SK-MEL-5 (cell line): Measurements from ENCODE around the gene RPS6KB2. TPM values are rescaled to one million over a fixed set of nuclear protein-coding genes. Genes with fewer than 3 reads are reported as not detected.
A peak's percentile ranks its signal among the peaks of the same experiment; 100 is the strongest.
"Not testable (repeated sequence)": the region's sequence is repeated elsewhere in the genome, so short reads cannot be mapped to it uniquely, and the experiment has no call there.

Experiments used
- DNase-seq: peaks from one replicate; pipeline ENCODE4 v3.0.0-alpha.2; 2016; ENCODE audit warnings: low read depth, low spot score
- in situ Hi-C: cut with HindIII; loops from 2 replicates; pipeline ENCODE4 v1.10.0; 2016; ENCODE audit warnings: low sequenced_read_pairs, high pct_unique_total_duplicates, low pct_unique_long_range_greater_than_20kb
- total RNA-seq: library from RNA; depleted of rRNA; stranded (reverse); fragments of >200 nt; shearing (Covaris generic); gene quantifications from 2 replicates; pipeline ENCODE4 v1.2.3, GENCODE V29; 2014

Gene RPS6KB2
- total RNA-seq, 1 experiment from 2014 or later: 17.9 TPM

DNA sequence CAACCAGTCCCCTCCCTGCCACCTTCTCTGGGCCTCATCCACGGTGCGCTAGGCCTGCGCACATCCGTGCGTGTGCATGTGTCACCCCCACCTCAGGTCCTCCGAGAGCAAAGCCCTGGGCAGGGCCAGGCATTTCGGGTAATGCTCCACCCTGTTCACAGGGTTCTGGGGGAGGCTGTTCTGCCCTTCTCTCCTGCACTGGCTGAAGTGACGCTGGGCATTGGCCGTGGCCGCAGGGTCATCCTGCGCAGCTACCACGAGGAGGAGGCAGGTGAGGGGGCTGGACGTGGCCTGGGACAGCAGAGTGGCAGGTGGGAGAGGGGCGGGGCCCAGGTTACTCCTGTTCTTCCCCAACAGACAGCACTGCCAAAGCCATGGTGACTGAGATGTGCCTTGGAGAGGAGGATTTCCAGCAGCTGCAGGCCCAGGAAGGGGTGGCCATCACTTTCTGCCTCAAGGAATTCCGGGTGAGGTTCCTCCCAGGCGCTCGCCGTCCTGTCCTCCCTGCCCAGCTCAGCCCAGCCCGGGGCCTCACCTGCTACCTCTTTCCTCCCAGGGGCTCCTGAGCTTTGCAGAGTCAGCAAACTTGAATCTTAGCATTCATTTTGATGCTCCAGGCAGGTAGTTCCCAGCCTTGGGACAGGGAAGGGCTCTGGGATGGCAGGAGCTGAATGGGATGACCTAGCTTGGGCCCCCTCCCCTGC is 32.6 kb upstream of the RPS6KB2 start:
- in situ Hi-C loops: no loop called here
- no peak for DNase-seq

DNA sequence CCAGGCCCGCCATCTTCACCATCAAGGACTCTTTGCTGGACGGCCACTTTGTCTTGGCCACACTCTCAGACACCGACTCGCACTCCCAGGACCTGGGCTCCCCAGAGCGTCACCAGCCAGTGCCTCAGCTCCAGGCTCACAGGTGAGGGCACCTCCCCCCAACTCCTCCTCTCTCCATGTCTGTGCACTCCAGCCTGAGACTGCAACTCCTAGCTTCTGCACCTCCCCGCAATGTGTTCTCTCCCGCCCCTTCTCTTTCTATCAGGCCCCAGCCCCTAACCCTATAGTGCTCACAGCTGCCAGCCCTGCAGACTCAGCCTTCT is 32.1 kb upstream of the RPS6KB2 start:
- in situ Hi-C loops: no loop called here
- no peak for DNase-seq

DNA sequence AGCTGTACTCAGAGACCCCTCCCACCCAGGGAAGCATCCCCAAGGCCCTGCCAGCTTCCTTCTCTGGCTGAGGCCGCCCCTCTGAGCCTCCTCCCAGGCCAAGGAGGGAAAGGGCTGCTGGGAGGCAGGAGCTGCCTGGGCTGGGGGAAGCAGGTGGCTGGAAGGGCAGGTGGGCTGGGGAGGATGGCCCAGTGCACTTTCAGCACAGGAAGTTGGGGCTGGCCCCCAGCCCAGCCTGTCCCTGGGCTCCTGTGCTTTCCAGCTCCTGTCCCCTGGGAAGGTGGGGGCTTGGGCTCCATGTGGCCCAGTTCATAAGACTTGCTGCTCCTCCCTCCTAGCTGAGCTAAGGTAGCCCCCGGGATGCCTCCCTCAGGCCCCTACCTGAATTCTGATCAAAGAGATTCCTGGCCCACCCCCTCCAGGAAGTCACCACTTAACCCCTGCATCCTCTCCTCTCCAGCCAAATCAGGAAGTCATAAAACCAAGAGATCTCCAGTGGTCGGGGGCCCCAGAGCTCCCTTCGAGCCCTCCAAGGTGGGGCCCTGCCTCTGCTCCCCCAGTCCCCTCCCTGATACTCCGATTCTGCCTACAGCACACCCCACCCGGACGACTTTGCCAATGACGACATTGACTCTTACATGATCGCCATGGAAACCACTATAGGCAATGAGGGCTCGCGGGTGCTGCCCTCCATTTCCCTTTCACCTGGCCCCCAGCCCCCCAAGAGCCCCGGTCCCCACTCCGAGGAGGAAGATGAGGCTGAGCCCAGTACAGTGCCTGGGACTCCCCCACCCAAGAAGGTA is 31.5 kb upstream of the RPS6KB2 start:
- DNase-seq: no peak
- in situ Hi-C loops: no loop called here

DNA sequence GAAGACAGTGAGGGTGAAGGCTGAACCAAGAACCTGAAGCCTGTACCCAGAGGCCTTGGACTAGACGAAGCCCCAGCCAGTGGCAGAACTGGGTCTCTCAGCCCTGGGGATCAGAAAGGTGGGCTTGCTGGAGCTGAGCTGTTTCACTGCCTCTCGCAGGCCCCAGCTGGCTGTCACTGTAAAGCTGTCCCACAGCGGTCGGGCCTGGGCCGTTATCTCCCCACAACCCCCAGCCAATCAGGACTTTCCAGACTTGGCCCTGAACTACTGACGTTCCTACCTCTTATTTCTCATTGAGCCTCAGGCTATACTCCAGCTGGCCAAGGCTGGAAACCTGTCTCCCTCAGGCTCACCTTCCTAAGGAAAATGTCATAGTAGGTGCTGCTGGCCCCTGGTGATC is 30.8 kb upstream of the RPS6KB2 start:
- in situ Hi-C loops: no loop called here
- DNase-seq: no peak

DNA sequence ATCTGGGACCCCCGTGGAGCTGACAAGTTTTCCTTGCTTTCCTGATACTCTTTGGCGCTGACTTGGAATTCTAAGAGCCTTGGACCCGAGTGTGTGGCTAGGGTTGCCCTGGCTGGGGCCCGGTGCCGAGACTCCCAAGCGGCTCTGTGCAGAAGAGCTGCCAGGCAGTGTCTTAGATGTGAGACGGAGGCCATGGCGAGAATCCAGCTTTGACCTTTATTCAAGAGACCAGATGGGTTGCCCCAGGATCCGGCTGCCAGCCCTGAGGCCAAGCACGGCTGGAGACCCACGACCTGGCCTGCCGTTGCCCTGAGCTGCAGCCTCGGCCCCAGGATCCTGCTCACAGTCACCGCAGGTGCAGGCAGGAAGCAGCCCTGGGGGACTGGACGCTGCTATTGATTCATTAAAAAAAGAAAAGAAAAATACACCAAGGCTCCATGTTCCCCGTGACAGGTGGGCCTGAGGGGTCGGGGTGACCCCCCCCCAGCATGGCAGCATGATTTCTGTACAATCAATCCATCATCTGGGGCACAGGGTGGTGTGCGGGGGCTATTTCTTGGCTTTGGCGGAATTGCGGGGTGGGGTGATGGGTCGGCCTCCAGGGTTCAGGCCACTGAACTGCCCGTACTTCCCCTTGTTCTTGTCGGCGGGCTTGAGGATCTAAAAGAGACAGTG is 30.2 kb upstream of the RPS6KB2 start:
- no peak for DNase-seq
- in situ Hi-C loops: no loop called here

DNA sequence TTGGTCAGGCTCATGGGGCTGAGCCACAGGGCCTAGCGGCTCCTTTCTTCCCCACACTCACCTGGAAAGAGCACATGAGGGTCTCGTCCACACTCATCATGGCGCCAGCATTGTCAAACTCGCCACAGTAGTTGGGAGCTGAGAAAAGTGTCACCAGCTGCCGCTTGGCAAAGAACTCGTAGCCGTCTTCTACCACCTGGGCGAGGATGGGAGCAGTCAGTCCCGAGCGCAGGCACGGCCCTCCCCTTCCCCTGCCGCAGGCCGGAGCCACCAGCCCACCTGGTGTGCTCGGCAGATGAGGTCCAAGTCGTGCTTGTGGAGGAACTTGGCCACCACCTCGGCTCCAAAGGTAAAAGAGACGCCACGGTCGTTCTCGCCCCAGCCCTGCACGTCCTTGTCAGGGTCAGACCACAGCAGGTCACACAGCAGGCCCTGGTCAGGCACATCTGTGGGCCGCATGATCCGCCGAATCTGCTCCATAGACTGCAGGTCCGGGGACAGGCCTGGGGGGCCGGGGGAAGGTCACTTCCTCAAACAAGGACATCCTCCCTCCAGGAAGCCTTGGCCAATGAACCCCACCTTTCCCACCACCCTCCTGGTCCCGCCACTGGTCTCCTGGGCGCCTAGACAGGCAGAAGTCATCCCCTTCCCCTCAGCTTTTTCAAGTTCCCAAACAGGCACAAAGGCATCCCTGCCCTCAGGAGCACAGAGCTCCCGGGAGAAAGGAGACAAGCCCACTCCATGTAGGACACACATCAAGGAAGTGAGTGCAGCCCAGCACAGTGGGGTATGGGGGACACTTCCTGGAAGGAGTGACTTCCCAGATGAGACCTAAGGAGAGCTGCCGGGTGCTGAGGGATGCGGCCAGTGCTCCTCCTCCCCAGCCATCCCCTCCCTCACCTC is 29.4 kb upstream of the RPS6KB2 start:
- DNase-seq: no peak
- in situ Hi-C loops: no loop called here

DNA sequence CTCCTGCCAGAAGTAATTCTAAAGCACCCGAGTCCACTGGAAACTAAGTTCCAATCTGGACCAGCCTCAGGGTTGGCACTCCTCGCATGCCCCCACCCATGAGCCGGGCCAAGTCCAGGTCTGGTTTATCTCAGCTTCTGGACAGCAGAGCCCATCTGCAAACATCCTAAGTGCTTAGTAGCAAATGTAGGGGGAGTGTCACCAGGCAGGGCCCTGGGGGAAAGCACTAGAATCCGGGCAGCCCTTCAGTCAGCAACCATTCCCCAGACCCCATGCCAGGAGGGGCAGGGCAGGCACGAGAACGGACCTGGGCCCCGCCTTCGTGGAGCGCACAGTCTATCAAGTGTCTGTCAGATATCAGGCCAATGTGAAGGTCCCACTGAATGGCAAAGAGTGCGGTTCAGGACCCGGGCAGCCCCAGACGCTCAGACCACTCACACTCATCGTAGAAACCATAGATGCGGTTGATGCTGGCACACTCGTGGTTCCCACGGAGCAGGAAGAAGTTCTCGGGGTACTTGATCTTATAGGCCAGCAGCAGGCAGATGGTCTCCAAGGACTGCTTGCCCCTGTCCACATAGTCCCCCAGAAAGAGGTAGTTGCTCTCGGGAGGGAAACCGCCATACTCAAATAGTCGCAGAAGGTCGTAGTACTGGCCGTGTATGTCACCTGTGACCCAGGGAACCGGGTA is 27.9 kb upstream of the RPS6KB2 start:
- in situ Hi-C loops: no loop called here
- no peak for DNase-seq

DNA sequence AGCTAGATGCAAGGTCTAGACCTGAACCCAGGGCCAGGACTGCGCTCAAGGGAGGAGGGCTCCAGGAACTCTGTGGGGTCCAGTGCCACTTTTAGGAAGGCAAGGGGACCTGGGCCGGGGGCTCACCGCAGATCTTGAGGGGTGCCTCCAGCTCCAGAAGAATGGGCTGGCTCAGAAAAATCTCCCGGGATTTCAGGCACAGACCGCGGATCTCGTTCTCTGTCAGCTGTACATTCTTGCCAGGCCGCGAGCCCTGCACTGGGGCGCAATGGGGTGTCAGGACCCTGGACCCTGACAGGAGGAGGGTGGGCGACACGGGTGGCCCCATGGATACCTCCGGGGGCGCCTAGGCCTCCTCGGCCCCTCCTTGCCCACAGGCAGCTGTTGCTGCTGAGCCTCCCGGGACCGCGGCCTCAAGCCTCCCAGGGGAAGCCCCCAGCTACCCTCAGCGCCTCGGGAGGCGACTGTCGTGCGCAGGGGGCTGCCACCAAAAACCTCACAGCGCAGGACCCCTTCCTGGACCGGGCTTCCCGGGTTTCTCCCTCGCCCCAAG is 27.3 kb upstream of the RPS6KB2 start:
- no peak for DNase-seq
- in situ Hi-C loops: no loop called here

DNA sequence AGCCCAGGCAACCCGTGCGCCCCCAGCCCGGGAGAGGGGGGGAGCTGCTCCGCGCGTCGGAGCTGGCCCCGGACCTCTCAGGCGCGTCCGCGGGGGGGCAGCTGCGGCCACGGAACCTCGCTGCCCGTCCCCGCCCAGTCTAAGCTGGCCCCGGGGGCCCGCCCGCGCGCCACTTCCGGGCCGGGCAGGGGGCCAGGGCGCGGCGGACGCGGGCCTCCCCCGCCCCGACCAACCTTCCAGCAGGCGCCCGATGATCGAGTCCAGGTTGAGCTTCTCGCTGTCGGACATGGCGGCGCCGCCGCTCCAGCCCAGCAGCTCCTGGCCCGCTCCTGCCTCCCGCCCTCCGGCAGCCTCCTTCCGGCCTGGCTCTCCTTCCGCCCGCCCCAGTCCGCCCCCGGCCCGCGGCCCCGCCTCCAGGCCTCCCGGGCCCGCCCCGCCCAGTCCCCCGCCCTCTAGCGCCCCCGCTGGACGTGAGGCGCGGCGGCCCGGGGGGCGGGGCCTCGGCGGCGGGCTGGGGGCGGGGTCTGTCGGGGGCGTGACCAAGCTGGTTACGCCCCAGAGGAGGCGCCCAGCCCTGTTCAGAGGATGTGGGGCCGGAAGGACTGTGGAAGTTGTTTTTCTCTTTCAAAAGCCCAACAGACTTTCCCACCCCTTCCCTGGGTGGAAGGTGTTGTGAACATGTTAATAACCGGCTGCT is 26.7 kb upstream of the RPS6KB2 start, which contains the start of gene PPP1CA:
PPP1CA (minus strand) TSS at position 364 of the 697 bp plus-strand sequence; CDS start at position 288, 76 bp downstream.
- in situ Hi-C loops: no loop called here
- peak; percentile 77 for DNase-seq

DNA sequence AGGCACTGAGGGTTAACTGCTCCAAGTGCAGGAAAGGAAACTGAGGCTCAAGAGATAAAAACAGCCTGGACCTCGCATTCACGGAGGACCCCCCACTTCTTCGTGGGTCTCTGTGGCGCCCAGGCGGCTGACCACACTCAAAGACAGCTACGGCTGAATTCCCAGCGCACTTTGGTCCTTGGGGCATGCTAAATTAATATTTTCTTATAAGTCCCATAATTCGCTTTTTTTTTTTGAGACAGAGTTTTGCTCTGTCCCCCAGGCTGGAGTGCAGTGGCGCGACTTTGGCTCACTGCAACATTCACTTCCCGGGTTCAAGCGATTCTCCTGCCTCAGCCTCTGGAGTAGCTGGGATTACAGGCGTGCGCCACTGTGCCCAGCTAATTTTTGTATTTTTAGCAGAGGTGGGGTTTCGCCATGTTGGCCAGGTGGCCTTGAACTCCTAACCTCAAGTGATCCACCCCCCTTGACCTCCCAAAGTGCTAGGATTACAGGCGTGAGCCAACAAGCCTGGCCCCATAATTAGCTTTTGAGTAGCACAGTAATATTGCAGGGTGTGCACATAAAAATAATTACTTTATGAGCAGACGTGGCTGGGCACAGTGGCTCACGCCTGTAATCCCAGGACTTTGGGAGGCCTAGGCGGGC is 26.0 kb upstream of the RPS6KB2 start:
- in situ Hi-C loops: not testable (repeated sequence)

DNA sequence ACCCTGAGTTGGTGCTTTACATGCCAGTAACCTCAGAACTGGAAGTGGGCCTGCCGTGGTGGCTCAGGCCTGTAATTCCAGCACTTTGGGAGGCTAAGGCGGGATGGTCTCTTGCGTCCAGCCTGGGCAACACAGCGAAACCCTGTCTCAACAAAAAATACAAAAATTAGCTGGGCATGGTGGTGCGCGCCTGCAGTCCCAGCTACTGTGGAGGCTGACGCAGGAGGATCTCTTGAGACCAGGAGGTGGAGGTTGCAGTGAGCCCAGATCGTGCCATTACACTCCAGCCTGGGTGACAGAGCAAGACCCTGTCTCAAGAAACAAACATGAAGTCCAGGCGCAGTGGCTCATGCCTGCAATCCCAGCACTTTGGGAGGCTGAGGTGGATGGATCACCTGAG is 25.2 kb upstream of the RPS6KB2 start:
- in situ Hi-C loops: not testable (repeated sequence)

More for the DNA sequence above, 26.0 kb upstream of the RPS6KB2 start:
- not testable (repeated sequence) for DNase-seq

DNA sequence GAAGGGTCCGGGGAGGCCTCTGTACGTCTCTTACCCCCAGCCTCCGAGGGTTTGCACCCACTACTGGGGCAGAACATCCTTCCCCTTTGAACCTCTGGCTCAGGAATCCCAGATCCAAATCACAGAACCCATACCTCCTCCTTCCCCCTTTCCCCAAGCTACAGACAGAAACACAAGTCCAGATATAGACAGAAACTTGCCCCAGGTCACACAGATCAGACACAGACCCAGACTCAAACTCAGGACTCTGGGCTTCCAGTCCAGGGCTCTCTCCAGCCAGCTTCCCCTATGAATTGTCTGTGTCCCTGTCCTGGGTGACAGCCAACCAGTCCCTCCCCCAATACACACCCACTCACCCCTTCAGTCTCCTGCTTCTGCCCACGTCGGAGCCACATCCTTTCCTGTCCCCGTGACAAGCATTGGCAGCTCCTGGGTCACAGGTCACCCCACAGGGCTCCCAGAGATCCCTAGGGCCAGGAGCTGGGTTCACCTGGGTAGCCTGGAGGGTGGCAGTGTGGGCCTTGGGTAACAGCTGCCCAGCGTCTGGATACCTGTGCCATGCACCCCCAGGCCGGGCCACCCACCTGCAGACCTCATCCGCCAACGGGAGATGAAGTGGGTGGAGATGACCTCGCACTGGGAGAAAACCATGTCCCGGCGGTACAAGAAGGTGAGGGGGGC is 23.6 kb upstream of the RPS6KB2 start:
- in situ Hi-C loops: no loop called here
- no peak for DNase-seq

More for the DNA sequence above, 25.2 kb upstream of the RPS6KB2 start:
- not testable (repeated sequence) for DNase-seq

DNA sequence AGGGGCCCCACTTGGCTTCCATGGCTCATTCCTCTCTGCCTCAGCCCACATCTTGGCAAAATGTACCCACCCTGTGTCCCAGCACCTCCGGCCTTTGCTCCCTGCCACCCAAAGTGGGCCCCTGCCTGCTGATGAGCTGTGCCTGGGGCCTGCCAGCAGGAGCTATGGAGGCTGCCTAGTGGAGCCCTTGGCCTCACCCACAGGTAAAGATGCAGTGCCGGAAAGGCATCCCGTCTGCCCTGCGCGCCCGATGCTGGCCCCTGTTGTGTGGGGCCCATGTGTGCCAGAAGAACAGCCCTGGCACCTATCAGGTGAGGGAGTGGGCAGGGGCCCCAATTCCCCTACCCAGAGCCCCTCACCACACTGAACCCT is 23.1 kb upstream of the RPS6KB2 start:
- in situ Hi-C loops: no loop called here
- no peak for DNase-seq

DNA sequence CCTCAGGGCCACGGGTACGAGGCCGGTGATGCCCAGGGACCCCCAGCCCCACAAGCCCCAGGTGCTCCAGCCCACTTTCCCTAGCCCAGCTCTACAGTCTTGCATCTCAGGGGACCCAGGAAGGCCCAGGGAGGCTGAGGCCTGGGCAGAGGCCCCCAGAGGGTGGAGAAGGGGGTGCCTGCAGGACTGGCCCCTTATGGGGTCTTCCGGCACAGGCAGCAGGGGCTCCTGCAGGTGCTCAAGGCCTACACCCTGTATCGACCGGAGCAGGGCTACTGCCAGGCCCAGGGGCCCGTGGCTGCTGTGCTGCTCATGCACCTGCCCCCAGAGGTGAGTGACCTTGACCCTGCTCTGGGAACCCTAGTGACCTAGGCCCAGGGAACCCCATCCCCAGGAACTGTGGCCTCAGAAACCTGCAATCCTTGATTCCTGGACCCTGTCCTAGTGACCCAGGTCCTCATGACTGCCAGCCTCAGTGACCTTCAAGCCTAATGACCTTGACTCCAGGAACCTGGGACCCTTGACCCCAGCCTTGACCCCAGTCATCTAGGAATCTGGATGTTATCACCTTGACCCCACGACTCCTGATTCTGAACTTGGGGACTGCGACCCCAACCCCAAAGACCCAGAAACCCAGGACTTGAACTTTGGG is 22.5 kb upstream of the RPS6KB2 start:
- no peak for DNase-seq
- in situ Hi-C loops: no loop called here

DNA sequence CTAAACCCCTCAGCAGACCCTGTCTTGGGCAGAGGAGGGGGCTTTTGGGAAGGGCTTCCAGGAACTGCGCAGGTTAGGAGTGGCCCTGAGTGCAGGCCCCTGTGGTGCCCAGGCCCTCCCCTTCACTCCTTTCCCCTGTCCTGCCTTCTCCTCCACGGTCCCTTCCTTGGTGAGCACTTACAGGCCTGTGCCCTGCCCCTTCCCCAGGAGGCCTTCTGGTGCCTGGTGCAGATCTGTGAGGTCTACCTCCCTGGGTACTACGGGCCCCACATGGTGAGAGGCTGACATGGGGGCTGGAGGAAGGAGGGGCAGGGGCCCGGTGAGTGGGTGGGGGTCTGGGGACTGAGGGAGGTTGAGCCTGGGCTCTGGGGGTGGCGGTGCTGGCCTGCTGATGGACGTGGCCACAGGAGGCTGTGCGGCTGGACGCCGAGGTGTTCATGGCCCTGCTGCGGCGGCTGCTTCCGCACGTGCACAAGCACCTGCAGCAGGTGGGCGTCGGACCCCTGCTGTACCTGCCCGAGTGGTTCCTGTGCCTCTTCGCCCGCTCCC is 21.8 kb upstream of the RPS6KB2 start:
- in situ Hi-C loops: no loop called here
- DNase-seq: no peak
